Activated CD8-positive, alpha-beta memory T cell treated with anti-CD3 and anti-CD28 coated beads for 1 hour (primary cell): Measurements from ENCODE around the gene FBN3.
"Not testable (repeated sequence)": the region's sequence is repeated elsewhere in the genome, so short reads cannot be mapped to it uniquely, and the experiment has no call there.

ENCODE experiments used
- DNase-seq, 2 donors: peaks; one replicate each; pipeline ENCODE4 v3.0.0-alpha.2; 2020; ENCODE audit warnings: low read depth in 1 of 2; ENCODE audit errors: extremely low read depth in 1 of 2

Gene FBN3

DNA sequence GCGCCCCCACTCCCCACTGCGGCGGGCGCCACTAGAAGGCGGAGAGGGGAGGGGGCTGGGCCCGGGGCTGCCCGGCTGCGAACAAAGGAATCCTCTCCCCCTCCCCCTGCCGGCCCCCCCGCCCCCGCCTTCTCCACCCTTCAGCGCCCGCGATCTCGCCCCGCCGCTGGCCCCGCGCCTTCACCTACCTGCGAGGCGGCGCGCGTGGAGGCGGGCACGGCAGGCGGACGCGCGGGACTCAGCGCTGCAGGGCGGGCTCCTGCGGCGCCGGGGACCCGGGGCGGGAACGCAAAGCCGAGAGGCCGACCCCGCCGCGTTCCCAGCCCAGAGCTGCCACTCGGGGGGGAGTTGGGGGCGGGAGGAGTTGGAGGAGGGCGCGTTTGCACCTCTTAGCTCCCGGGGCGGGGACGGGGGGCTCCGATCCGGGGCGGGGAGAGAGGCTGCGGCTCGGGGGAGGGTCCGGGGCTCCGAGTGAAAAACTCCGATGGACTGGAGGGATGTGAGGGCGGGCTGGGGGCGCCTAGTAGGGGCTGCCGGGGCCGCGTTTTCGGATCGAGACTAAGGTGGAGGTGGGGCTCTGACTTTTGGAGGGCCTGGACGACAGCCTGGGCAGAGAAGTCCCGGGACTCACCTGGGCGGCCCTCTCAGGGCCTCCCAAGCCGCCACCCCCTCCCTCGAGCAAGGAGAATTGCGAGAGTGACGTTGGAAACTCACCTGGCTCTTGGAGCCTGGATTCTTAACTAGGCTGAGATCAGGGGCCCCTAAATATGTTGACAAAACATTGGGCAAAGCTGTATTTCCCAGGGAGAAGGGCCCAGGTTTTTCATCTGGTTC lies at the start of gene FBN3:
TSS of gene FBN3 (minus strand) at position 332 of the 834 bp plus-strand sequence. CDS start 2,112 bp downstream, outside the sequence.
- no peak for DNase-seq

DNA sequence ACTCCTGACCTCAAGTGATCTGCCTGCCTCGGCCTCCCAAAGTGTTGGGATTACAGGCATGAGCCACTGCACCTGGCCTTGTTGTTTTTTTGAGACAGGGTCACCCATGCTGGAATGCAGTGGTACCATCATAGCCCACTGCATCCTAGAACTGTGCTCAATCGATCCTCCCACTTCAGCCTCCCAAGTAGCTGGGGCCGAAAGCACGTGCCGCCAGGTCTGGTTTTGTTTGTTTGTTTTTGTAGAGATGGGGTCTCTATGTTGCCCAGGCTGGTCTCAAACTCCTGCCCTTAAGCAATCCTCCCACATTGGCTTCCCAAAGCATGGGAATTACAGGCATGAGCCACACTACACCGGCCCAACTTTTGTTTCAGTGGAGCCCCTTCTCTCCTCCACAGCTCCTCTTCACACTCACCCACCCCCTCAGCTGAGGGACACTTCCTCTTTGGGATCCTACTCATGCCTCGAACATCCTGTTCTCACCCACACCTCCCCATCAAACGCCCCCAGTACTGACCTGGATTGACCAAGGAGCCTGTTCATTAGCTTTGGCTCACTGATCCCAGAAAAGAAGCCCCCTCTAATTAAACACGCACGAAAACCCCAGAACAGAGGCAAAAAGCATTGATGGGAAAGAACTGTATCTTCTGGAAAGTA lies 47.0 kb upstream of the FBN3 start:
- no peak for DNase-seq

DNA sequence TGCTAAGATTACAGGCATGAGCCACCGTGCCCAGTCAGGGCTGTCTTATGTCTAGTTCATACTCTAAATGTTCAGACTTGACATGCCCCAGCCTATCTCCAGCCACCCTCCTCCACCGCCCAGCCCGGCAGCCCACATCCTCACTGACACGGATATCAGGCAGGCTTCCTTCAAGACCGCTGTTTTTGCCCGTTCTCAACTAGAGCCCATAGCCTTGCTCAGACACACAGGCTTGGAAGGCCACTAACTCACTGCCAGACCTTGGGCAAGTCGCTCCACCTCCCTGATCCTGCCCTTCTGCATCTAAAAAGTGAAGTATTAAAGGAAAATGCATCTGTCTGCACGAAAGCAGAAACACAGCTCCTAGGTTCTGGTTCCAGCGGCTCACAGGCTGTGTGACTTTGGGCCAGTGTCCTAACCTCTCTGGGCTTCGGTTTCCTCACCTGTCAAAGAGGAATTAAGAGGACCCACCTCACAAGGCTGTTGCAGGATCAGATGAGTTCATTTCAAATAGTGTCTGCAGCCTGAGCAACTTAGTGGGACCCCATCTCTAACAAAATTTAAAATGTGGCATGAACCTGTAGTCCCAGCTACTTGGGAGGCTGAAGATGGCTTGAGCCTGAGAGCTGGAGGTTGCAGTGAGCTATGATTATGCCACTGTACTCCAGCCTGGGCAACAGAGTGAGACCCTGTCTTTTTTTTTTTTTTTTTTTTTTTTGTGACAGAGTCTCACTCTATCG lies 45.3 kb upstream of the FBN3 start:
- DNase-seq = peak in 1 of 2 donors; percentile 19

DNA sequence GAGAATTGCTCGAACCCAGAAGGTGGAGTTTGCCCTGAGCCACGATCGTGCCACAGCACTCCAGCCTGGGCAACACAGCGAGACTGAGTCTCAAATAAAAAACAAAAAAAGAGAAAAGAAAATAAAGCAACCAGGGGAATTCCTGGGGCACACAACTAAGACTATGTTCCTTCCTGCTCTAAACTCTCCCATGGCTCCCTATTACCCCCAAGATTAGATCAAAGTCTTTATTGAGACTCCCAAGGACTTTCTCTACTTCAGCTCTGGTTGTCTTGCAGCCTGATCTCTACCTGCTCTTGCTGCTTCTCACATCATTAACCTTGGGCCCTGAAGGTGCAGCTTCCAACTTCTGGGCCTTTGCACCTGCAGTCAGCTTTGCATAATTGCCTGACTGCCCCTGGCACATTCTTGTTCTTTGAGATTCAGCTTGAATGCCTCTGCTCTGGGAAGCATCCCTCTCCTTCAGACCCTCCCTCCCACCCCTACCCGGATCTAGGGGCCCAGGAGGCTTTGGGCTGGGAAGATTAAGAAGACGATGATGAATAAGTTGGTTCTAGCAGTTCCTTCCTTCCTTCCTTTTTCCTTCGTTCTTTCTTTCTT lies 42.9 kb upstream of the FBN3 start:
- DNase-seq = no peak

DNA sequence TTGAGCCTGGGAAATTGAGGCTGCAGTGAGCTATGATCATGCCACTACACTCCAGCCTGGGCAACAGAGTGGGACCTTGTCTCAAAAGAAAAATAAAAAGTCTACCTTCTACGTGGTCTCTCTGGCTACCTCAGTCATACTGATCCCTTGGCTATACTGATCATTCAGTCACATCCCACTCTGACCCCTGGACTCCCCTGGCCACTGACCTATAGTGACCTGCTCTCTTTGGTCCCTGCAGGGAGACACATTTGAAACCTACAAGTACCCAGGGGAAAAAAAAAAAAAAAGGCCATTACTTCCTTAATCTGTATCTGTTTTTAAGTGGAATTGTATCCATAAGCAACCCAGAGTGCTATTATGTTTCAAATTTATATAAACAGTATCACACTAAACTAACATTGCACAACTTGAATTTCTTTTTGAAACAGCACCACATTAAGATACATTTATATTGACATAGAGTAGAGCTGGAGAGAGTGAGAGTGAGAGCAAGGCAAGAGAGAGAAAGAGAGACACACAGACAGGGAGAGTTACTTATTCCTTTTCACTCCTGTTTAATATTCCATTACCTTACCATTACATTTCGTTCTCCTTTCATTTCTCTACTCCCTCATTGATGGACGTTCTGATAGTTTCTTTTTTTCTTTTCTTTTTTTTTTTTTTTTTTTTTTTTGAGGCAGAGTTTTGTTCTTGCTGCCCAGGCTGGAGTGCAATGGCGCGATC lies 36.1 kb upstream of the FBN3 start:
- DNase-seq = no peak

DNA sequence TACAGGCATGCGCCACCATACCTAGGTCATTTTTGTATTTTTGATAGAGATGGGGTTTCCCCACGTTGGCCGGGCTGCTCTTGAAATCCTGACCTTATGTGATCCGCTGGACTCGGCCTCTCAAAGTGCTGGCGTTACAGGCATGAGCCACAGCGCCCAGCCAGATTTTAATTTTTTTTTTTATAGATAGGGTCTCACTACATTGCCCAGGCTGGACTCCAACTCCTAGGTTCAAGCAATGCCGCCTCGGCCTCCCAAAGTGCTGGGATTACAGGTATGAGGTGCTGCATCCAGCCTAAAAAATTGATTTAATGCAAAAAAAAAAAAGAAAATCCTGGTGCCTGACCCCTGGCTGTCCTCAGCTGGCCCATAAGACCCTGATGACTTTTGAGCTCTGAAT lies 34.9 kb upstream of the FBN3 start:
- no peak for DNase-seq

DNA sequence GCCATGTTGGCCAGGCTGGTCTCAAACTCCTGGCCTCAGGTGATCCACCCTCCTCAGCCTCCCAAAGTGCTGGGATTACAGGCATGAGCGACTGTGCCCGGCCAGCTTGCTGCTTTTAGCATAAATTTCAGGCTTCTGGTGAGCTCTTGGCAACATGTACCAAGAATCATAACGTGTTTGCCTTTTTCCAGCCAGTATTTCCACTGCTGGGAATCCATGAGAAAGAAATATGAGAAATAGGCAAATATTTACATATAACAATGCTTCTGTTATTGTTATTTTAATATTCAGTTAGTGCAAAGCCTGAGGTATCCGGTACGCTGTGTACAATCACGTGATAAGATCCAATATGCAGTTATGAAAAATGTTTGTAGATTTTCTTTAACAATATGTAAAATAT lies 30.6 kb upstream of the FBN3 start:
- no peak for DNase-seq

DNA sequence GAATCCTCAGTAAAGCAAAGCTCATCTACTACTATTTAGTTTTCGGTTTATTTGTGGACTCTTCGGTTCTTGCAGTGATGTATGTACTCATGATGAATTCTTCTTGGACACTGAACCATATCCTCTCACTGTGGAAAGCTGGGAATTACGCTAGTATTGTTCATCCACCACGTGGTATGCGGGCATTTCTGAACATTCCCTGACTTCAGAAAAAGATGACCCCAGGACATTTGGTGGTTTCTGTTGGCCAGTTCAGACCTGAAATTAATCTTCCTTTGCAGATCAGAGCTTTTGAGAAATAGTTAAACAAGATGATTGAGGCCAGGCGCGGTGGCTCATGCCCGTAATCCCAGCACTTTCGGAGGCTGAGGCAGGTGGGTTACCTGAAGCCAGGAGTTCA lies 25.3 kb upstream of the FBN3 start:
- no peak for DNase-seq

DNA sequence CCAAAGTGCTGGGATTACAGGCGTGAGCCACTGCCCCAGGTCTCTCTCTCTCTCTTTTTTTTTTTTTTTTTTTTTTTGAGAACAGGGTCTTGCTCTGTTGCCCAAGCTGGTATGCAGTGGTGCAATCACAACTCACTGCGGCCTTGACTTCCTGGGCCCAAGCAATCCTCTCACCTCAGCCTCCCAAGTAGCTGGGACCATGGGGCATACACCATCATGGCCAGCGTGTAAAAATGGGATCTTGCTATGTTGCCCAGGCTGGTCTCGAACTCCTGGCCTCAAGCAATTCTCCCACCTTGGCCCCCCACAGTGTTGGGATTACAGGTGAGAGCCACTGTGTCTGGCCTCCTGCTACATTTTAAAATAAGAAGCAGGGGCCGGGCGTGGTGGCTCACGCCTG lies 19.1 kb upstream of the FBN3 start:
- no peak for DNase-seq

DNA sequence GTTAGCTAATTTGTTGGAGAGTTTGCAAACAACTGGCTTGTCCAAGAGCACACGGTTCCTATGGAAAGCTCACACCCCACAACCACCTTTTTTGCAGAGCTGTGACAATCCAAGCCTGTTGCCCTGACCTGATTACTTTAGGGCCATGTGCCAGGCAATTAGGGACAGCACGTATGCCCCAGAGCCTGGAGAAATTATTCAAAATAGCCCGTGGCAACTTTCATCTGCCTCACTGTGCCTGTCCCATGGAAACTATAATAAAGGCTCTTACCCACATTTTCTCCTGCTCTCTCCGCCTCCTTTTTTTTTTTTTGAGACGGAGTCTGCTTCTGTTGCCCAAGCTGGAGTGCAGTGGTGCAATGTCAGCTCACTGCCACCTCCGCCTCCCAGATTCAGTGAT lies 18.6 kb upstream of the FBN3 start:
- DNase-seq = no peak

DNA sequence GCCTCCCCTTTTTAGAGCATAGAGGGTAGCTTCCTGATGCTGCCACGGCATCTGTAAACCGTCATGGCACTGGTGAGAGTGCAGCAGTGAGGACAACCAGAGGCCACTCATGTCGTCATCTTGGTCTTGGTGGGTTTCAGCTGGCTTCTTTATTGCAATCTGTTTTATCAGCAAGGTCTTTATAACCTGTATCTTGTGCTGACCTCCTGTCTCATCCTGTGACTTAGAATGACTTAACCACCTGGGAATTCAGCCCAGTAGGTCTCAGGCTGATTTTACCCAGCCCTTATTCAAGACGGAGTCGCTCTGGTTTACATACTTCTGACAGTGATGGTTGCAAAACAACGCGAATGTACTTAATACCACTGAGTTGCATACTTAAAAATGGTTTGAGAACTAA lies 14.4 kb upstream of the FBN3 start:
- no peak for DNase-seq

DNA sequence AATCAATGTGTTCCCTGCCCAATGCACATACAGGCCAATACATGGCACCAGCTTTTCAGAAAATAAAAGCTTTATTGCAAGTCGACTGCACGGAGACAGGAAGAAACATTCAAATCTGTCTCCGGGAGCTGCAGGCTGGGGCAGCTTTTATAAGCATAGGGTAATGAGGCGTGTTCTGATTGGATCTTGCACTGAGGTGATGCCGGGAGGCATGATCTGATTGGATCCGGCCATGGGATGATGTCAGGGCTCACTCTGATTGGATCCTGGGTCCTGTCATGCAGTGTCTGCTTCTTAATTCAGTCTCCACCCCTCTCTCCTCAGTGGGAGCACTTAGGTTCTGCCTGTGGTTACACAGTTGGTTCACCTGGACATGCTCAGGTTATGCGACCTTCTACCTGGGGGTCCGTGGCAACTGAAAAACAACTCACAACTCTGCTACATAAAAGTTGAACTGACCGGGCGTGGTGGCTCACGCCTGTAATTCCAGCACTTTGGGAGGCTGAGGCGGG lies 11.8 kb upstream of the FBN3 start:
- no peak for DNase-seq

DNA sequence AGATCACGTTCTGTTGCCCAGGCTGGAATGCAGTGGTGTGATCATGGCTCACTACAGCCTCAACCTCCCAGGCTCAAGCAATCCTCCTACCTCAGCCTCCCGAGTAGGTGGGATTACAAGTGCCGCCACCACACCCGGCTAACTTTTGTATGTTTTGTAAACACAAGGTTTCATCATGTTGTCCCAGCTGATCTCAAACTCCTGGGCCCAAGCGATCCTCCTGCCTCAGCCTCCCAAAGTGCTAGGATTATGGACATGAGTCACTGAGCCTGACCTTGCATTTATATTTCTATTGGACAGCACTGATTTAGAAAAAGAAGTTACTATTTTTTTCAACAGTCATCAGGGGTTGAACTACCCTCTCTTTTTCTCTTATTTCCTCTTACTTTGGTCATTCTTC lies 9.9 kb upstream of the FBN3 start:
- DNase-seq = not testable (repeated sequence)

DNA sequence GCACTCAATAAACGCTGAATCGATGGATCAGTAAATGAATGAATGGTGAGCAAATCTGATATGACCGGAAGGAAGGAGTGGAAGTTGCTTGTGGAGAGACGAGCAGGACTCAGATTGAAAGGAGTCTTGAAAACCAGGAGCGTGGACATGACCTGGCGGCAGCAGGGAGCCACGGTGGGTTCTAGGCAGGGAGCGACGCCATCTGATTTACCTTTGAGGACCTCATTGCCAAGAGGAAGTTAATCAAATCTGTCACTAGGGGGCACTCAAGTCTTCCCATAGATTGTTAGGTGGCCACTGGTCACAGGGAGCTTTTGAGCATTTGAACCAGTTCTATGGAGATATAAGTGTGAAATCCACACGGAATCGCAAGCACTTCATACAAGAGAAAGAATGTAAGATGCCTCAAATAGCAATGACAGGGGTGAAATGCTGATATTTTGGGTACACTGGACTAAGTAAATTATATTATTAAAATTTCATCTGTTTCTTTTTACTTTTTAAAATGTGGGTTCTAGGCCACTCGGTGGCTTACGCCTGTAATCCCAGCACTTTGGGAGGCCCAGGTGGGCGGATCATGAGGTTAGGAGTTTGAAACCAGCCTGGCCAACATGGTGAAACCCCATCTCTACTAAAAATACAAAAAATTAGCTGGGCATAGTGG lies 9.2 kb upstream of the FBN3 start:
- DNase-seq = no peak

DNA sequence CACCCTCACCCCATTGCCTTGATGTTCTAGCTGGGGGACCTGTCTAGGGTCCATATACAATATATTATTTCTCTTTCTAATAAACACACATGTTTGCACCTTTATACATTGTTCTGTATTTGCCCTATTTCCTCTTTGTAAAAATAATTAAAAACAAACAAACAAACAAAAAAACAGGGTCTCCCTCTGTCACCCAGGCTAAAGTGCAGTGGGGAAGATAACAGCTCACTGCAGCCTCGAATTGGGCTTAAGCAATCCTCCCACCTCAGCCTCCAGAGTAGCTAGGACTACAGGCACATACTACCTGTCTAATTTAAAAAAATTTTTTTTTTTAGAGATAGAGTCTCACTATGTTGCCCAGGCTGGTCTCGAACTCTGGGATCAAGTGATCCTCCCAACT lies 5.9 kb upstream of the FBN3 start:
- DNase-seq = no peak

DNA sequence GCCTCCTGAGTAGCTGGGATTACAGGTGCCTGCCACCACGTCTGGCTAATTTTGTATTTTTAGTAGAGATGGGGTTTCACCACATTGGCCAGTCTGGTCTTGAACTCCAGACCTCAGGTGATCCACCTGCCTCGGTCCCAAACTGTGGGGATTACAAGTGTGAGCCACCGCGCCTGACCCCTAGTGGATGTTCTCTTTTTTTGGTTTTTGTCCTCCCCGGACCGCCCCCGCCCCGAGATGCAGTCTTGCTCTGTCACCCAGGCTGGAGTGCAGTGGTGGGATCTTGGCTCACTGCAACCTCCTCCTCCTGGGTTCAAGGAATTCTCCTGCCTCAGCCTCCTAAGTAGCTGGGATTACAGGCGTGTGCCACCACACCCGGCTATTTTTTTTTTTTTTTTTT lies 4.6 kb upstream of the FBN3 start:
- not testable (repeated sequence) for DNase-seq

DNA sequence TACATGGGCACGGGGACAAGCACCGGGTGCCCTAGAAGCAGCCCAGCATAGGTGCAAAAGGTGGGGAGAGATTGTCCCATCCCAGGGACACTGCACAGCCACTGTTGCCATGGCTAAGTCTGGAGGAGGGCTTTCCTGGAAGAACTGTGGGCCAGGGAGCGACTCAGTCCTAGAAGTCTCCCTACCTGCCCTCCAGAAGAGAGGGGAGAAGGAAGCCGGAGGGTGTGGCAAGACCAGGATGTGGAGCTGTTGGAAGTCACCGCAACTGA lies 2.3 kb upstream of the FBN3 start:
- no peak for DNase-seq

DNA sequence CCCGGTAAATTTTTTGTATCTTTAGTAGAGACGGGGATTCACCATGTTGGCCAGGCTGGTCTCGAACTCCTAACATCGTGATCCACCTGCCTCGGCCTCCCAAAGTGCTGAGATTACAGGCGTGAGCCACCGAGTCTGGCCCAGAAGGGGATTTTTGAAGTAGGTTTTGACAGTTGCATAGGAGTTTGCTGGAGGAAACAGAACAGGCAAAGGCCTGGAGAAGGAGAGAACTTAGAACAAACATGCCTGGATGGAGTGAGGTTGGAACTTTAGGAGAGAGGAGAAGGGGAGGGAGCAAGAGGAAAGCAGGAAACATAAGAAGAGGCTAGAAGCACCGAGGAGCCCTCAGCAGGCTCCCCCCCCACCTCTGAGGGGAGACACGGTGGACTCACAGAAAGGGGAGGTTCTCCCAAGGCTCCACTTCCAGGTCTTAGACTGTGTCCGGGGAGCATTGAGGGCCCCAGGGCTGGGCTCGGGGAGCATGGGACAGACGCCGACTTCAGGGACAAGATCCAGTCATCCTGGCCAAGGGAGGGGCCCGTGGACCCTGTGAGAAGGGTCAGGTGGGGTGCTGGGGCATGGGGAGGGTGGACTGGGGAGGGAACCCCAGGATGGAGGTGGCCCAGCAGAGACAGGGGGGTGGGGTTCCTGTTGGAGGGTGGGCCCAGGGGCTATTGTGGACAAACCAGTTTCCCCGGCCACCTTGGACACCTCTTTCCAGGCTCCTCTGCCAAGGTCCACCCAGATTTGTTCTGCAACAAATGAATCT lies 1.8 kb upstream of the FBN3 start:
- no peak for DNase-seq

DNA sequence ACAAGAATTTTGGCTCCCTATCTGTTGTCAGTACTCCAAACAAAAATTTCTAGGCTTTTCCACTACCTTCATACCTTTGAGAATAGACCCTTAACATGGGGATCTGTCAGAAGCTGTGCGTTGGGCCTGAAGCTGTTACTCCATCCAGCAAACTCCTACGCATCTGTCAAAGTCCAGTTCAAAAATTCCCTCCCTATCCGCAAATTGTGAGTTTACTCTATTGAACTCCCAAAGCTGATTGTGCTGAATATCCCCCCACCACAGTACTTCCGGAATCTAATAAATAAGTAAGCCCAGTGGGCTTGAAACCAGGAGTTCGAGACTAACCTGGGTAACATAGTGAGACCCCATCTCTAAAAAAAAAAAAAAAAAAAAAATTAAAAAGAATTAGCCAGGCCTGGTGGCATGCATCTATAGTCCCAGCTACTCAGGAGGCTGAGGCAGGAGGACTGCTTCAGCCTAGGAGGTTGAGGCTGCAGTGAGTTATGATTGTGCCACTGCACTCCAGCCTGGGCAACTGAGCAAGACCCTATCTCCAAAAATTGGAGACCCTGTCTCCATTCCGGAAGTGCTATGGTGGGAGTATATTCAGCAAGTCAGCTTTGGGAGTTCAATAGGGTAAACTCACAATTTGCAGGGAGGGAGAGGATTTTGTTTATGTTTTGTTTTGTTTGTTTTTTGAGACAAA lies 930 bp upstream of the FBN3 start:
- DNase-seq = no peak
